Measurements from ENCODE around the gene CTNND2. TPM values are rescaled to one million over a fixed set of nuclear protein-coding genes. Genes with fewer than 3 reads are reported as not detected.

The CTNND2 gene
- total RNA-seq, 3 donors from 2014 or later (not counting 1 experiment from before 2014, with no cell fraction given), result not detected

DNA sequence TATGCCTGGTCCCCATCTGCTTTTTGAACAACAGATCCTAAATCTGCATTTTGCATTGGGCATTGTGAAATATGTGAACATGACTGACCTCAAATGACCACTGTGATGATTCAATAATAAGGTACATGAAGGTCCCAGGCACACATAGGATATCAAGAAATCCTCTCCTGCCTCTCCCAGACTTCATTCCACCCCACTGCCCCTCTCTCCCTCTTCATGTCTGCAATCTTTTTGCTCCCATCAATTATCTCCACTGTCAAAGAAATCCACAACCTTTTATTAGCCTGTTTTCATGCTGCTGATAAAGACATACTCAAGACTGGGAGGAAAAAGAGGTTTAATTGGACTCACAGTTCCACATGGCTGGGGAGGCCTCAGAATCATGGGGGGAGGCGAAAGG lies 476.7 kb downstream of the CTNND2 start:
- TF ChIP-seq, protein P1, sequence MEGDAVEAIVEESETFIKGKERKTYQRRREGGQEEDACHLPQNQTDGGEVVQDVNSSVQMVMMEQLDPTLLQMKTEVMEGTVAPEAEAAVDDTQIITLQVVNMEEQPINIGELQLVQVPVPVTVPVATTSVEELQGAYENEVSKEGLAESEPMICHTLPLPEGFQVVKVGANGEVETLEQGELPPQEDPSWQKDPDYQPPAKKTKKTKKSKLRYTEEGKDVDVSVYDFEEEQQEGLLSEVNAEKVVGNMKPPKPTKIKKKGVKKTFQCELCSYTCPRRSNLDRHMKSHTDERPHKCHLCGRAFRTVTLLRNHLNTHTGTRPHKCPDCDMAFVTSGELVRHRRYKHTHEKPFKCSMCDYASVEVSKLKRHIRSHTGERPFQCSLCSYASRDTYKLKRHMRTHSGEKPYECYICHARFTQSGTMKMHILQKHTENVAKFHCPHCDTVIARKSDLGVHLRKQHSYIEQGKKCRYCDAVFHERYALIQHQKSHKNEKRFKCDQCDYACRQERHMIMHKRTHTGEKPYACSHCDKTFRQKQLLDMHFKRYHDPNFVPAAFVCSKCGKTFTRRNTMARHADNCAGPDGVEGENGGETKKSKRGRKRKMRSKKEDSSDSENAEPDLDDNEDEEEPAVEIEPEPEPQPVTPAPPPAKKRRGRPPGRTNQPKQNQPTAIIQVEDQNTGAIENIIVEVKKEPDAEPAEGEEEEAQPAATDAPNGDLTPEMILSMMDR (IDR thresholded peaks at IDR 0.05), result no peak
- 71% methylated on average over 1 of the region's 1 CpG for WGBS (ENCODE audit: insufficient coverage)
- no peaks in the 10 kb centered on the region for H3K27me3 ChIP-seq (ENCODE audit: control insufficient read depth, insufficient read depth, low read length)
- no peak overlapping the region for H3K4me3 Mint-ChIP-seq
- no peaks in the 10 kb centered on the region for H3K9me3 Mint-ChIP-seq
- no peak for DNase-seq
- peaks cover 9 to 25% of the 10 kb centered on the region in 2 donors for H3K27me3 Mint-ChIP-seq (ENCODE audit: low read depth in 2 of 2)
- H3K27ac Mint-ChIP-seq, result no peak overlapping the region
- ATAC-seq, result no peak
- H3K4me1 ChIP-seq (ENCODE audit: control insufficient read depth, insufficient read depth, low read length), result no peaks in the 10 kb centered on the region
- intact Hi-C loops (cut with micrococcal nuclease), result no loop called here
- no peaks in the 10 kb centered on the region for H3K4me1 Mint-ChIP-seq
- H3K36me3 Mint-ChIP-seq, result no peaks in the 10 kb centered on the region
- no peak overlapping the region for H3K4me3 ChIP-seq (ENCODE audit: low read length)
- H3K36me3 ChIP-seq (ENCODE audit: control insufficient read depth, insufficient read depth, low read length), result no peaks in the 10 kb centered on the region
- no peak overlapping the region for H3K27ac ChIP-seq (ENCODE audit: low read length)
- H3K9me3 ChIP-seq (ENCODE audit: control insufficient read depth, insufficient read depth, low read length), result no peaks in the 10 kb centered on the region

DNA sequence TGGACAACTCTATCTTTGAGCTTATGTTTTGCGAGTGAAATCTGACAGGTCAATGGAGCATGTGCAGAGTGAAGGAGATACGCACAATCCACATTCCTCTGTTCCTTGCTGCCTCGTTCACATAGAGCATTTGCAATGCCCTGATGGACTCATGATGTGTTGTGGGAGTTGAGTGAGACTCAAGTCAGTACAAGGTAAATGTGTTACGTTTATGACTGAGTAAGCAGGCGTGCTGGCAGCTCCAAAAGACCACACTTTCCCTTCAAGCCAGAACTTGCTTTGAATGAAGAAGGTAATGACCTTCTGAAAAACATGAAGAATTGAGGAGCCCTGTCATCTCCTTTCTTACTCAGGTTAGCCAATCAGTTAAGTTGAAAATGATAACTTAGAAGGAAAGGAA lies 477.8 kb downstream of the CTNND2 start:
- intact Hi-C loops (cut with micrococcal nuclease), result no loop called here
- H3K36me3 Mint-ChIP-seq, result no peaks in the 10 kb centered on the region
- no peaks in the 10 kb centered on the region for H3K9me3 ChIP-seq (ENCODE audit: control insufficient read depth, insufficient read depth, low read length)
- no peak overlapping the region for H3K4me3 ChIP-seq (ENCODE audit: low read length)
- DNase-seq (no peak), ATAC-seq (no peak)
- H3K27me3 ChIP-seq (ENCODE audit: control insufficient read depth, insufficient read depth, low read length), result no peaks in the 10 kb centered on the region
- TF ChIP-seq, protein P1 (IDR thresholded peaks at IDR 0.05), result no peak
- no peaks in the 10 kb centered on the region for H3K4me1 Mint-ChIP-seq
- H3K4me1 ChIP-seq (ENCODE audit: control insufficient read depth, insufficient read depth, low read length), result no peaks in the 10 kb centered on the region
- H3K9me3 Mint-ChIP-seq, result no peaks in the 10 kb centered on the region
- no peak overlapping the region for H3K27ac ChIP-seq (ENCODE audit: low read length)
- 94% methylated on average over 5 of the region's 5 CpGs for WGBS (ENCODE audit: insufficient coverage)
- no peak overlapping the region for H3K4me3 Mint-ChIP-seq
- H3K36me3 ChIP-seq (ENCODE audit: control insufficient read depth, insufficient read depth, low read length), result no peaks in the 10 kb centered on the region
- H3K27me3 Mint-ChIP-seq (ENCODE audit: low read depth in 2 of 2), result peaks cover 10 to 23% of the 10 kb centered on the region in 2 donors
- H3K27ac Mint-ChIP-seq, result no peak overlapping the region

DNA sequence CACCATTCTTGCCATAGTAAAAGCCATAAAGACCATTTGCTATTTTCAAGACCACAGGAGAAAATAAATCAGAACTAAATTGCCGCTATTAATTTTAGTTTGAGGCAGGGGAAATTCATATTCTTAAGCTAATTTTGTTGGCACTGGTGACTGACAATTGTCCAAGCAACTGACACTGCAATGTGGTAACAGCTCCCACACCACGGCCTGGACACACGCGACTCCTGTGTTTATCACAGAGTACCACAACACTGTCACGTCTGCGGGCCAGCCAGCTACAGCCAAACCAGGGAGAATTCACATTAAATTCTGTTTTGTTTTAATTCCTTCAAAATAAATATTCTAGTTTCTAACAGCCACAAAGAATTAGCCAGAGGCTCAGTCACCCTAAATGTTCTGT lies 481.9 kb downstream of the CTNND2 start:
- H3K9me3 Mint-ChIP-seq, result peaks cover 0 to 1% of the 10 kb centered on the region in 2 donors
- H3K27ac Mint-ChIP-seq, result no peak overlapping the region
- no peak for ATAC-seq
- TF ChIP-seq, protein P1 (IDR thresholded peaks at IDR 0.05), result no peak
- no peaks in the 10 kb centered on the region for H3K27me3 ChIP-seq (ENCODE audit: control insufficient read depth, insufficient read depth, low read length)
- no peaks in the 10 kb centered on the region for H3K4me1 ChIP-seq (ENCODE audit: control insufficient read depth, insufficient read depth, low read length)
- peaks cover 8 to 10% of the 10 kb centered on the region in 2 donors for H3K27me3 Mint-ChIP-seq (ENCODE audit: low read depth in 2 of 2)
- no peaks in the 10 kb centered on the region for H3K4me1 Mint-ChIP-seq
- H3K36me3 Mint-ChIP-seq, result peaks cover 2% of the 10 kb centered on the region
- 86% methylated on average over 6 of the region's 6 CpGs for WGBS (ENCODE audit: insufficient coverage)
- H3K4me3 Mint-ChIP-seq, result no peak overlapping the region
- no peak overlapping the region for H3K4me3 ChIP-seq (ENCODE audit: low read length)
- no peak overlapping the region for H3K27ac ChIP-seq (ENCODE audit: low read length)
- H3K36me3 ChIP-seq (ENCODE audit: control insufficient read depth, insufficient read depth, low read length), result no peaks in the 10 kb centered on the region
- intact Hi-C loops (cut with micrococcal nuclease), result no loop called here
- no peaks in the 10 kb centered on the region for H3K9me3 ChIP-seq (ENCODE audit: control insufficient read depth, insufficient read depth, low read length)
- no peak for DNase-seq

DNA sequence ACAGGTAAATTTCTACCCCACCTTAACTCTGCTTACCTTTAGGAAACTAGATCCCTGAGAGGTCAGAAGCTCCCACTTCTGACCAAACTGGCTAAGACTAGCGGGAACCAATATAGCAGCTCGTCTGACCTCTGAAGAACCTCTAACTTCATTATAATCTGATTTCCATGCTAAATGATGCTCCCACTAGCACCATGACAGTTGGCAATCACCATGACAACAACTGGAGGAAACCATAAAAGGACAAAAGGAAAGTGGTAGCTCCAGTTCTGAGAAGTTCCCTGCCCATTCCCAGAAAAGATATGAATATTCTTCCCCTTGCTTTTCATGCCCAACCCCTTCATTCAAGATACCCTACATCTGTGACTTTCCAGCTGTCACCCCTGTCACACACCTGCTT lies 483.3 kb downstream of the CTNND2 start:
- H3K9me3 Mint-ChIP-seq, result peaks cover 0 to 4% of the 10 kb centered on the region in 2 donors
- DNase-seq, result no peak
- H3K36me3 Mint-ChIP-seq, result peaks cover 7% of the 10 kb centered on the region
- H3K9me3 ChIP-seq (ENCODE audit: control insufficient read depth, insufficient read depth, low read length), result no peaks in the 10 kb centered on the region
- 83% methylated on average over 2 of the region's 2 CpGs for WGBS (ENCODE audit: insufficient coverage)
- H3K27ac ChIP-seq (ENCODE audit: low read length), result no peak overlapping the region
- no peak overlapping the region for H3K4me3 Mint-ChIP-seq
- no peak for ATAC-seq
- no peaks in the 10 kb centered on the region for H3K27me3 ChIP-seq (ENCODE audit: control insufficient read depth, insufficient read depth, low read length)
- TF ChIP-seq, protein P1 (IDR thresholded peaks at IDR 0.05), result no peak
- H3K4me3 ChIP-seq (ENCODE audit: low read length), result no peak overlapping the region
- no peaks in the 10 kb centered on the region for H3K4me1 ChIP-seq (ENCODE audit: control insufficient read depth, insufficient read depth, low read length)
- no peaks in the 10 kb centered on the region for H3K36me3 ChIP-seq (ENCODE audit: control insufficient read depth, insufficient read depth, low read length)
- intact Hi-C loops (cut with micrococcal nuclease), result no loop called here
- no peaks in the 10 kb centered on the region for H3K4me1 Mint-ChIP-seq
- peaks cover 8 to 9% of the 10 kb centered on the region in 2 donors for H3K27me3 Mint-ChIP-seq (ENCODE audit: low read depth in 2 of 2)
- no peak overlapping the region for H3K27ac Mint-ChIP-seq
